Measurements from ENCODE around the gene GRM4.
"Not testable (repeated sequence)": the region's sequence is repeated elsewhere in the genome, so short reads cannot be mapped to it uniquely, and the experiment has no call there.

GRM4 gene

DNA sequence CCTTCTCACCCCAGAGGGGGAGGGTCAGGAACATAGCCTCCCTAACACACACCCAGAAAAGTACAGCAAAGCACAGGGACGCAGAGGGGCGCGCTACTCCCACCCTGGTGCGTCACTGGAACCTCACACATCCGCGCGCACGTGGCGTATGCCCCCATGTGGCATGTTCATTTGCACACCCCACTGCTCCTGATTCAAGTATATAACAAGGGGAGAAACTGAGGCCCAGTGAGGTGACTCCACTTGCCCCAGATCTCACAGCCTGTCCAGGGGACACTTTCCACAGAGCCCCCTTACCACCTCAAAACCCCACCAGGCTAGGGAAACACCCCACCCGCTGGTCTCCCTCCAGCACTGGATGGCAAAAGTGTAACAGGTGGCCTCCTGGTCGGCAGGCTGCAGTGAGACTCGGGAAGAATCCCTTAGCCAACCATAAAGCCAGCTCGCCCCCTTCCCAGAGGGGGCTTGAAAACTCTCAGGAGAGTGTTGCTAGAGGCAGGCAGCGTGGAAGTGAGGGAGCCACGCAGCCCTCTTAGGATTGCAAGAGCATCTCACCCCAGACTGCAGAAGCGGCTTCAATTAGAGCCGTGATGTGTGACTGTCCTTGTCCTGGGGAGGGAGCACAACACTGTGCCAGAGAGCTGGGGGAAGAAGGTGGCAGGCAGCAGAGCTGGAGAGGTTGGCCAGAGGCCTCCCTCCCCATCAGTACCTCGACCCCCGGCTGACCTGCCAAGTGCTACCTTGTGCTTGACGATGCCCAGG is at the start of gene GRM4:
GRM4 (minus strand) TSS at position 67 of the 762 bp plus-strand sequence. CDS start 12,591 bp downstream, outside the sequence.
- no peak for DNase-seq (ENCODE audit: low spot score)
- TF ChIP-seq, protein P1, sequence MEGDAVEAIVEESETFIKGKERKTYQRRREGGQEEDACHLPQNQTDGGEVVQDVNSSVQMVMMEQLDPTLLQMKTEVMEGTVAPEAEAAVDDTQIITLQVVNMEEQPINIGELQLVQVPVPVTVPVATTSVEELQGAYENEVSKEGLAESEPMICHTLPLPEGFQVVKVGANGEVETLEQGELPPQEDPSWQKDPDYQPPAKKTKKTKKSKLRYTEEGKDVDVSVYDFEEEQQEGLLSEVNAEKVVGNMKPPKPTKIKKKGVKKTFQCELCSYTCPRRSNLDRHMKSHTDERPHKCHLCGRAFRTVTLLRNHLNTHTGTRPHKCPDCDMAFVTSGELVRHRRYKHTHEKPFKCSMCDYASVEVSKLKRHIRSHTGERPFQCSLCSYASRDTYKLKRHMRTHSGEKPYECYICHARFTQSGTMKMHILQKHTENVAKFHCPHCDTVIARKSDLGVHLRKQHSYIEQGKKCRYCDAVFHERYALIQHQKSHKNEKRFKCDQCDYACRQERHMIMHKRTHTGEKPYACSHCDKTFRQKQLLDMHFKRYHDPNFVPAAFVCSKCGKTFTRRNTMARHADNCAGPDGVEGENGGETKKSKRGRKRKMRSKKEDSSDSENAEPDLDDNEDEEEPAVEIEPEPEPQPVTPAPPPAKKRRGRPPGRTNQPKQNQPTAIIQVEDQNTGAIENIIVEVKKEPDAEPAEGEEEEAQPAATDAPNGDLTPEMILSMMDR (conservative IDR thresholded peaks at IDR 0.05; ENCODE audit: low read depth): no peak
- ChIA-PET CTCF (interaction anchor here (0.6 to 1.6 kb wide), 5 partner anchors 9 to 782 kb away, joined by 3 to 5 read pairs (median 4); no protein-coding TSS in a partner anchor), POLR2A (ENCODE audit: low non-redundant PET) (no interaction called here)
- H3K27ac ChIP-seq: no peak within 1 kb of the TSS

DNA sequence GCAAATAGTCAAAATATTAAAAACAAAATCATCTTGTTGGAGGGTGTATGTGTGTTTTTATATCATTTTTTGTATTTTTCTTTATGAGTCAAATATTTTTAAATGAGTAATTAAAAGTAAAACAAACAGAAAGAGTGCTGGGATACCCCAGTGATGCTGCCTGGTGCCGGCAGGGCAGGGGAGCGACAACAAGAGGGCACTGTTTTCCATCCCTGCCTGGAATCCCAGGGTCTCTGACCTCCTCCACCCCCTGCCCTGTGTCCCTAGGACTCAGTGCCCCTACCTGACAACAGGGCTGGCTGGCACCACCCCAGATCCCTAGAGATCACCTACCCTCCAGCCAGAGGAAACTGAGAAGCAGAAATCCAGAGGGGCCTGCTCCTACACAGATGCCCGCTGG is 48.9 kb upstream of the GRM4 start:
- CTCF ChIA-PET: no interaction called here
- no peak overlapping the region for H3K27ac ChIP-seq
- DNase-seq (ENCODE audit: low spot score): no peak
- POLR2A ChIA-PET (ENCODE audit: low non-redundant PET): no interaction called here
- TF ChIP-seq, protein P1 (conservative IDR thresholded peaks at IDR 0.05; ENCODE audit: low read depth): no peak

DNA sequence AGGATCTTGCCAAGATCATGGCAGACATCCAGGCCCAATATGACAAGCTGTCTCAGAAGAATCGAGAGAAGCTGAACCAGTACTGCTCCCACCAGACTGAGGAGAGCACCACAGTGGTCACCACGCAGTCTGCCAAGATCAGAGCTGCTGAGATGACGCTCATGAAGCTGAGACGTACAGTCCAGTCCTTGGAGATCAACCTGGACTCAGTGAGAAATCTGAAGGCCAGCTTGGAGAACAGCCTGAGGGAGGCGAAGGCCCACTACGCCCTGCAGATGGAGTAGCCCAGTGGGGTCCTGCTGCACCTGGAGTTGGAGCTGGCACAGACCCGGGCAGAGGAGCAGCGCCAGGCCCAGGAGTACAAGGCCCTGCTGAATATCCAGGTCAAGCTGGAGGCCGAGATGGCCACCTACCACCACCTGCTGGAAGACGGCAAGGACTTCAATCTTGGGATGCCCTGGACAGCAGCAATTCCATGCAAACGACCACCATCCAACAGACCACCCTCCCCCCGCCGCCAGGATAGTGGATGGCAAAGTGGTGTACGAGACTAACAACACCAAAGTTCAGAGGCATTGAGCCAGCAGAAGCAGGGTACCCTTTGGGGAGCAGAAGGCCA is 44.7 kb upstream of the GRM4 start:
- CTCF ChIA-PET: interaction anchor here (0.5 to 1.0 kb wide), 4 partner anchors 19 to 27 kb away, joined by 3 to 7 read pairs (median 4); no protein-coding TSS in a partner anchor
- TF ChIP-seq, protein P1 (conservative IDR thresholded peaks at IDR 0.05; ENCODE audit: low read depth): no peak
- DNase-seq (ENCODE audit: low spot score): no peak
- POLR2A ChIA-PET (ENCODE audit: low non-redundant PET): interaction anchor here (0.7 kb wide), 1 partner anchor 90 kb away, joined by 3 read pairs; no protein-coding TSS in a partner anchor
- H3K27ac ChIP-seq: no peak overlapping the region

DNA sequence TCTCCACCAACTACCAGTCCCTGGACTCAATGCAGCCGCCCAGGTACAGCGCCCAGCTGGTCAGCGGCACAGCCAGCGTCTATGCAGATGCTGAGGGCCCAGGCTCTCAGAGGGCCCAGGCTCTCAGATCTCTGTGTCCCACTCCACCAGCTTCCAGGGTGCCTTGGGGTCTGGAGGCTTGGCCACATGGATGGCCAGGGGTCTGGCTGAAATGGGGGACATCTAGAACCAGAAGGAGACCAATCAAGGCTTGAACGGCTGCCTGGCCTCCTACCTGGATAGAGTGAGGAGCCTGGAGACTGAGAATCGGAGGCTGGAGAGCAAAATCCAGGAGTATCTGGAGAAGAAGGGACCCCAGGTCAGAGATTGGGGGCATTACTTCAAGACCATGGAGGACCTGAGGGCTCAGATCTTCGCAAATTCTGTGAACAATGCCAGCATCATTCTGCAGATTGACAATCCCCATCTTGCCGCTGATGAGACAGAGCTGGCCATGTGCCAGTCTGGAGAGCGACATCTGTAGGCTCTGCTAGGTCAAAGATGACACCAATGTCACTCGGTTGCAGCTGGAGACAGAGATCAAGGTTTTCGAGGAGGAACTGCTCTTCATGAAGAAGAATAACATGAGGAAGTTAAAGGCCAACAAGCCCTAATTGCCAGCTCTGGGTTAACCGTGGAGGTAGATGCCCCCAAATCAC is 44.1 kb upstream of the GRM4 start:
- TF ChIP-seq, protein P1 (conservative IDR thresholded peaks at IDR 0.05; ENCODE audit: low read depth): no peak
- no peak for DNase-seq (ENCODE audit: low spot score)
- no peak overlapping the region for H3K27ac ChIP-seq
- POLR2A ChIA-PET (ENCODE audit: low non-redundant PET): no interaction called here
- CTCF ChIA-PET: interaction anchor here (0.5 to 2.0 kb wide), 3 partner anchors 18 to 26 kb away, joined by 3 to 7 read pairs (median 7); no protein-coding TSS in a partner anchor

DNA sequence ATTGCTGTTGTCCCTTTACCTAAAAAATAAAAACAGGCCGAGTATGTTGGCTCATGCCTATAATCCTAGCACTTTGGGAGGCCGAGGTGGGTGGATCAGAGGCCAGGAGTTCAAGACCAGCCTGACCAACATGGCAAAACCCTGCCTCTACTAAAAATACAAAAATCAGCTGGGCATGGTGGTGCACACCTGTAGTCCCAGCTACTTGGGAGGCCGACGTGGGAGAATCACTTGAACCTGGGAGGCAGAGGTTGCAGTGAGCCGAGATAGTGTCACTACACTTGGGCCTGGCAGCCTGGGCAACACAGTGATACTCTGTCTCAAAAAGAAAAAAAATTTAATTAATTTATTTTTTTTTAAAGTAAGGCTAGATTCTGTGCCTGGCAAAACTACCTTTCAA is 38.8 kb upstream of the GRM4 start:
- DNase-seq (ENCODE audit: low spot score); POLR2A ChIA-PET (ENCODE audit: low non-redundant PET); H3K27ac ChIP-seq; CTCF ChIA-PET: not testable (repeated sequence)

DNA sequence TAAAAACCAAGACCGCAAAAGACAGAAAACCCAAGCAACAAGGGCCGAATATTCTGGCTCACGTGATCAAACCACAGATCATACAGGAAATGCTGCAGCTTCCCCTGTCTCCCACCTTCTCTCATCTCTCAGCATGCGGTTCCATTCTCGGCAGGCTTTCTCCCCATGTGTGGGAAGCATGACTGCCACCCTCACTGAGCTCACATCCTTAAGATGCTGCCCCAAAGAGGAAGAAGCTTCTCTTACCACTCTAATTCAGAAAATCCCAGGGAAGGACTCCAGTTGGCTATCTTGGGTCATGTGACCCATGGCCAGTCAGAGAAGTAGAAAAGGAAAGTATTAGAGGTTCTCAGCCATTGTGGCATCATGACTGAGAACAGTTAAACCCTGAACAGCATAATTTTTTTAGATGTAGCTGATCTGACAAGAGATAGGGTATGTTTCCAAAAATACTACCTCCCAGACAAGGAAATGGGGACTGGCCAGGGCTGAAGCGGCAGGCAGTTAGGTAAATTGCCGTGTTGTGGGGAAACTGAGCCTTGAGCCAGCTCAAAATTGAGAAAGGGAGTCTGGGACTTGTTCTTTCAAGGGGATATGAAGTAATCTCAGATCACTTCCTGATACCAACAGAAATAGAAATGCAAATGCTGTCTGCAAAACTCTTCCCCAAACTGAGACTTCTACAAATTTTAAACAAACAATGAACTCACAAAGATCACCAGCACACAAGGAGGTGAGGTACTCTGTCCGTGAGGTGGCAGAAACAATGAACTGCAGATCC is 37.1 kb upstream of the GRM4 start:
- TF ChIP-seq, protein P1 (conservative IDR thresholded peaks at IDR 0.05; ENCODE audit: low read depth): no peak
- H3K27ac ChIP-seq: no peak overlapping the region
- ChIA-PET CTCF (interaction anchor here (1.9 kb wide), 1 partner anchor 13 kb away, joined by 5 read pairs; no protein-coding TSS in a partner anchor), POLR2A (ENCODE audit: low non-redundant PET) (no interaction called here)
- no peak for DNase-seq (ENCODE audit: low spot score)

Measured in RWPE1 (cell line).